Neural progenitor cell (in vitro differentiated cells): ENCODE results near the gene PPP2R5D.

Experiments used
- EZH2 ChIP-seq: fragments of 200-600 bp; sonication (generic); IDR thresholded peaks from 2 replicates; pipeline ENCODE4 v1.6.1; 2017; ENCODE audit warnings: antibody characterized with exemption, mild to moderate bottlenecking, moderate library complexity
- EZH2phosphoT487 ChIP-seq: fragments of 200-600 bp; sonication (generic); IDR thresholded peaks from 2 replicates; pipeline ENCODE4 v1.6.1; 2017; ENCODE audit warnings: antibody characterized with exemption
- TF ChIP-seq, protein P1 (sequence below): fragments of 200-600 bp; sonication (generic); IDR thresholded peaks from 2 replicates; pipeline ENCODE4 v1.5.1; 2017; ENCODE audit warnings: antibody characterized with exemption, mild to moderate bottlenecking

- TF ChIP-seq EZH2phosphoT487: no peak
- TF ChIP-seq, protein P1, sequence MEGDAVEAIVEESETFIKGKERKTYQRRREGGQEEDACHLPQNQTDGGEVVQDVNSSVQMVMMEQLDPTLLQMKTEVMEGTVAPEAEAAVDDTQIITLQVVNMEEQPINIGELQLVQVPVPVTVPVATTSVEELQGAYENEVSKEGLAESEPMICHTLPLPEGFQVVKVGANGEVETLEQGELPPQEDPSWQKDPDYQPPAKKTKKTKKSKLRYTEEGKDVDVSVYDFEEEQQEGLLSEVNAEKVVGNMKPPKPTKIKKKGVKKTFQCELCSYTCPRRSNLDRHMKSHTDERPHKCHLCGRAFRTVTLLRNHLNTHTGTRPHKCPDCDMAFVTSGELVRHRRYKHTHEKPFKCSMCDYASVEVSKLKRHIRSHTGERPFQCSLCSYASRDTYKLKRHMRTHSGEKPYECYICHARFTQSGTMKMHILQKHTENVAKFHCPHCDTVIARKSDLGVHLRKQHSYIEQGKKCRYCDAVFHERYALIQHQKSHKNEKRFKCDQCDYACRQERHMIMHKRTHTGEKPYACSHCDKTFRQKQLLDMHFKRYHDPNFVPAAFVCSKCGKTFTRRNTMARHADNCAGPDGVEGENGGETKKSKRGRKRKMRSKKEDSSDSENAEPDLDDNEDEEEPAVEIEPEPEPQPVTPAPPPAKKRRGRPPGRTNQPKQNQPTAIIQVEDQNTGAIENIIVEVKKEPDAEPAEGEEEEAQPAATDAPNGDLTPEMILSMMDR: no peak
- TF ChIP-seq EZH2: no peak
Observed at GRCh38 chr6:42942444-42942843, 41.9 kb upstream of the PPP2R5D start.
